CD4-positive, alpha-beta memory T cell (primary cell): ENCODE measurements around the gene TRIP11. TPM values are rescaled to one million over a fixed set of nuclear protein-coding genes. Genes with fewer than 3 reads are reported as not detected.
"Not testable (repeated sequence)": the region's sequence is repeated elsewhere in the genome, so short reads cannot be mapped to it uniquely, and the experiment has no call there.

Source experiments
- CTCF ChIA-PET: fragments of 350-600 bp; sonication (Branson Sonifier 250); formaldehyde crosslinking; loops from one replicate; lab custom pipeline; 2021; ENCODE audit warnings: inconsistent platforms; ENCODE audit not compliant: partially characterized antibody; lab: Charles Lee
- POLR2A ChIA-PET: fragments of 350-600 bp; sonication (Branson Sonifier 250); formaldehyde crosslinking; loops from one replicate; lab custom pipeline; 2021; ENCODE audit not compliant: partially characterized antibody; lab: Charles Lee
- DNase-seq, 5 donors: peaks; one replicate each; pipeline versions ENCODE4 v3.0.0 to v3.0.0-alpha.2; 2020 to 2022; ENCODE audit warnings: mixed read lengths in 1 of 5
- H3K27ac ChIP-seq: one replicate; pipeline ENCODE4 v1.7.0; 2013; ENCODE audit warnings: low read depth, low read length
- H3K27me3 ChIP-seq: 2 replicates; pipeline ENCODE4 v1.7.0; 2013; ENCODE audit warnings: mild to moderate bottlenecking, low read length, moderate library complexity; ENCODE audit not compliant: insufficient read depth
- H3K36me3 ChIP-seq: 2 replicates; pipeline ENCODE4 v1.7.0; 2013; ENCODE audit warnings: mild to moderate bottlenecking, low read length, moderate library complexity; ENCODE audit not compliant: insufficient read depth
- H3K4me1 ChIP-seq: 2 replicates; pipeline ENCODE4 v1.7.0; 2013; ENCODE audit warnings: mild to moderate bottlenecking, low read length, moderate library complexity; ENCODE audit not compliant: insufficient read depth
- H3K4me3 ChIP-seq, 2 donors: one replicate each; pipeline ENCODE4 v1.7.0; 2013; ENCODE audit warnings: low read length in 2 of 2, mild to moderate bottlenecking in 1 of 2
- H3K9me3 ChIP-seq, 2 donors: one replicate each; pipeline ENCODE4 v1.7.0; 2013; ENCODE audit warnings: low read length in 2 of 2, control low read depth in 1 of 2; ENCODE audit not compliant: control insufficient read depth in 1 of 2
- H3K27ac Mint-ChIP-seq, 7 donors: one replicate each; pipeline ENCODE4 v1.8.0; 2020 to 2021; ENCODE audit warnings: mixed read lengths in 7 of 7, mild to moderate bottlenecking in 6 of 7, inconsistent platforms in 3 of 7, moderate library complexity in 3 of 7
- H3K27me3 Mint-ChIP-seq, 2 donors: one replicate each; pipeline ENCODE4 v1.8.0; 2020 to 2021; ENCODE audit warnings: mixed read lengths in 2 of 2
- H3K36me3 Mint-ChIP-seq, 2 donors: one replicate each; pipeline ENCODE4 v1.8.0; 2020 to 2021; ENCODE audit warnings: mixed read lengths in 2 of 2, inconsistent platforms in 1 of 2, mild to moderate bottlenecking in 1 of 2
- H3K4me1 Mint-ChIP-seq, 4 donors: one replicate each; pipeline ENCODE4 v1.8.0; 2020 to 2021; ENCODE audit warnings: mixed read lengths in 4 of 4, mild to moderate bottlenecking in 1 of 4
- H3K4me3 Mint-ChIP-seq, 8 donors: one replicate each; pipeline ENCODE4 v1.8.0; 2020 to 2021; ENCODE audit warnings: mixed read lengths in 8 of 8, mild to moderate bottlenecking in 7 of 8, moderate library complexity in 6 of 8, inconsistent platforms in 3 of 8
- H3K9me3 Mint-ChIP-seq, 8 donors: one replicate each; pipeline ENCODE4 v1.8.0; 2020 to 2021; ENCODE audit warnings: mixed read lengths in 8 of 8, mild to moderate bottlenecking in 5 of 8, inconsistent platforms in 3 of 8, moderate library complexity in 1 of 8
- intact Hi-C: fragments of 100-400 bp; cut with micrococcal nuclease; formaldehyde crosslinking; loops from one replicate; pipeline ENCODE4 v1.15.1; 2023
- polyA plus RNA-seq, 2 donors: library from polyadenylated mRNA; unstranded; fragments of 300-500 nt; fragmentation: Illumina TruSeq; gene quantifications; one replicate each; pipeline ENCODE4 v1.2.3, GENCODE V29; 2021
- total RNA-seq, 2 experiments: library from RNA; stranded (reverse); gene quantifications; one replicate each; pipeline ENCODE4 v1.2.3, GENCODE V29; 2021

The TRIP11 gene
- 10 to 100 TPM; 68.0 to 68.7 TPM for total RNA-seq
- polyA plus RNA-seq, result 10 to 100 TPM; 24.6 to 77.2 TPM

DNA sequence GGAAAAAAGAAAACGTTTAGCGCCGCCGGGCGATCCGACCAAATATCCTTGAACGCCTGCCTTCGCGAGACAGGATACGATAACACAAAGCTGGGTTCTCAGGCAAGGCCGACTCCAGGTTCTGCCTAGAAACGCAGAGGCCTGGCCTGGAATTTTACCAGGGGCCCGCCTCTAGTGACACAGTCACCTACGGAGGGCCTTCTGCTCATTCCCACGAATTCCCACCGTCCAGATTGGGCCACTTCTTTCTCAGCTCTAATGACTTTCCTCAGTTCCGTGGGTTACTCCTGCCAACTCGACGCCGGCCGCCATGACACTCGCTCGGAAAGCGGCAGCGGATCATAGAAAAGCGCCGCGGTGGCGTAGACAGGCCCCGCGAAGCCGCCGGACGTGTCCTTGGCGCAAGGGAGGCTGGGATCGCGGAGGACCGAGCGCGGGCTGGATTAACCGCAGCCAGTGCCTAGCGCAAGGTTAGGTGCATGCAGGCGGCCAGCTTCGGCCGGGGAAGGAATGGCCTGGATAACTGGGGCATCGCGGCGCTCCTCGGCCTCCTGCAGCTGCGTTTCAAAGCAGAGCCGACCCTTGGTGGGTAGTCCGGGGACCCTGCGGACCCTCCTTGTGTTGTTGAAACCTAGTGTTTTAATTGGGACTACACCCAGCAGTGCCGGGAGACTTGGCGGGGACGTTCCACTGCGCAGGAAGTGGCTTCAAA, at the start of gene TRIP11:
Gene TRIP11, minus strand, starts transcription at position 341 of the 712 bp plus-strand sequence. CDS start 374 bp downstream, outside the sequence.
- ChIA-PET POLR2A (interaction anchor here (0.5 to 3.4 kb wide), 28 partner anchors 10 to 1656 kb away, joined by 3 to 56 read pairs (median 4); partner anchors contain the start of genes ATXN3, CPSF2, GOLGA5 and LYSET), CTCF (interaction anchor here (0.8 to 2.2 kb wide), 7 partner anchors 16 to 83 kb away, joined by 3 to 19 read pairs (median 5); partner anchors contain the start of genes ATXN3, CPSF2 and NDUFB1)
- H3K27ac ChIP-seq, result peak within 1 kb of the TSS; percentile 89
- no peaks in the 10 kb centered on the region for H3K9me3 ChIP-seq
- H3K27me3 ChIP-seq, result no peaks in the 10 kb centered on the region
- H3K4me3 ChIP-seq, result peak within 1 kb of the TSS; percentile 51 to 71
- Mint-ChIP-seq H3K4me1 (peaks cover 31 to 59% (median 43%) of the 10 kb centered on the region in 4 donors), H3K36me3 (peaks cover 5 to 22% of the 10 kb centered on the region in 2 donors), H3K27ac (peak within 1 kb of the TSS; percentile 97 to 99 (median 99)), H3K4me3 (peak within 1 kb of the TSS; percentile 93 to 100 (median 96)), H3K9me3 (no peaks in the 10 kb centered on the region), H3K27me3 (no peaks in the 10 kb centered on the region)
- DNase-seq, result peak; percentile 94 to 97 (median 95)
- no peaks in the 10 kb centered on the region for H3K36me3 ChIP-seq
- intact Hi-C loops, result loop anchor here (1.0 to 5.0 kb wide), 3 partner anchors 66 to 1213 kb away; partner anchors contain the start of genes ATXN3 and PPP4R3A
- H3K4me1 ChIP-seq, result peaks cover 43% of the 10 kb centered on the region

DNA sequence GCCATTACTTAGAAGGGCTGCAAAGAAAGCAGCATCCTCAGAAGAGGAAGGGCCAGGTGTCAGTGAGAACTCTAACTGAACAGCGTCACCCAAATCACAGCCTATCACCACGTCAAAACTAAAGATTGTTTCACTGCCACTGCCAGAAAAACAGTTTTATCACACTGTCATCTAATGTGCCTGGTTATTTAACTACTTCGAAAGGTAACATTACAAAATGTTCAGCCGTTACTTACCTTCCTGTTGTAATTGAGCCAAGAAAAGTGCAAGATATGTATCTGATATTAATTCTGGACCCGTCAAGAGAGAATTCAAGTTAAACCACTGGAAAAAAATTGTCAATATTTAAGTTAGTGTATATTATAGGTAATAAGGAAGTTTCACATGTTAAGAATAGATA, 48.6 kb upstream of the TRIP11 start:
- Histone ChIP-seq H3K4me3 (no peak overlapping the region), H3K27me3 (no peaks in the 10 kb centered on the region), H3K4me1 (no peaks in the 10 kb centered on the region), H3K36me3 (peaks cover 7% of the 10 kb centered on the region), H3K9me3 (no peaks in the 10 kb centered on the region), H3K27ac (no peak overlapping the region)
- no peak overlapping the region for H3K4me3 Mint-ChIP-seq
- no peak overlapping the region for H3K27ac Mint-ChIP-seq
- H3K27me3 Mint-ChIP-seq, result no peaks in the 10 kb centered on the region
- ChIA-PET POLR2A (no interaction called here), CTCF (no interaction called here)
- H3K36me3 Mint-ChIP-seq, result peaks cover 40 to 44% of the 10 kb centered on the region in 2 donors
- H3K9me3 Mint-ChIP-seq, result no peaks in the 10 kb centered on the region
- intact Hi-C loops, result no loop called here
- DNase-seq, result no peak
- H3K4me1 Mint-ChIP-seq, result peaks cover 0 to 2% (median 1%) of the 10 kb centered on the region in 4 donors

DNA sequence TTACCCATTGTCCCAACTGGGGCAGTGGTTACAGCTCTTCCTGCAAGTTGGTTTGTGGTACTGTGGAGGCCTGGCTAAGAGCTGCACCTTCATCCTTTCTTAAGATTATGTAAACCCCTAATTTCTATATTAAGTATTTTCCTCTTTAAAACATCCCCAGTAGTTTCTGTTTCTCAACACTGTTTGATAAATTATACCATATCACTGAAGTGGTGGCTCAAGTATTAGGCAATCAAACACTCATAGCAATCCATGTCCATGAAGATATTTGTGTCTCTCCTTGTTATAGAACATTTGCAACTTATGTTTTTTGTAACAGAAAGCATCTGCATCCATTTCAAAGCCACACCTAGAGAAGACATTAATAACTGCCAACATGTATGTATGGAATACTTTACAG, 34.7 kb upstream of the TRIP11 start:
- peaks cover 30 to 39% of the 10 kb centered on the region in 2 donors for H3K36me3 Mint-ChIP-seq
- Histone ChIP-seq H3K36me3 (peaks cover 11% of the 10 kb centered on the region), H3K27me3 (no peaks in the 10 kb centered on the region), H3K27ac (no peak overlapping the region), H3K4me3 (no peak overlapping the region), H3K4me1 (no peaks in the 10 kb centered on the region), H3K9me3 (no peaks in the 10 kb centered on the region)
- H3K27me3 Mint-ChIP-seq, result no peaks in the 10 kb centered on the region
- H3K27ac Mint-ChIP-seq, result peak overlapping the region in 1 of 7 donors; percentile 48
- intact Hi-C loops, result no loop called here
- CTCF ChIA-PET, result no interaction called here
- H3K4me1 Mint-ChIP-seq, result no peaks in the 10 kb centered on the region
- POLR2A ChIA-PET, result no interaction called here
- no peak overlapping the region for H3K4me3 Mint-ChIP-seq
- no peaks in the 10 kb centered on the region for H3K9me3 Mint-ChIP-seq
- DNase-seq, result no peak

DNA sequence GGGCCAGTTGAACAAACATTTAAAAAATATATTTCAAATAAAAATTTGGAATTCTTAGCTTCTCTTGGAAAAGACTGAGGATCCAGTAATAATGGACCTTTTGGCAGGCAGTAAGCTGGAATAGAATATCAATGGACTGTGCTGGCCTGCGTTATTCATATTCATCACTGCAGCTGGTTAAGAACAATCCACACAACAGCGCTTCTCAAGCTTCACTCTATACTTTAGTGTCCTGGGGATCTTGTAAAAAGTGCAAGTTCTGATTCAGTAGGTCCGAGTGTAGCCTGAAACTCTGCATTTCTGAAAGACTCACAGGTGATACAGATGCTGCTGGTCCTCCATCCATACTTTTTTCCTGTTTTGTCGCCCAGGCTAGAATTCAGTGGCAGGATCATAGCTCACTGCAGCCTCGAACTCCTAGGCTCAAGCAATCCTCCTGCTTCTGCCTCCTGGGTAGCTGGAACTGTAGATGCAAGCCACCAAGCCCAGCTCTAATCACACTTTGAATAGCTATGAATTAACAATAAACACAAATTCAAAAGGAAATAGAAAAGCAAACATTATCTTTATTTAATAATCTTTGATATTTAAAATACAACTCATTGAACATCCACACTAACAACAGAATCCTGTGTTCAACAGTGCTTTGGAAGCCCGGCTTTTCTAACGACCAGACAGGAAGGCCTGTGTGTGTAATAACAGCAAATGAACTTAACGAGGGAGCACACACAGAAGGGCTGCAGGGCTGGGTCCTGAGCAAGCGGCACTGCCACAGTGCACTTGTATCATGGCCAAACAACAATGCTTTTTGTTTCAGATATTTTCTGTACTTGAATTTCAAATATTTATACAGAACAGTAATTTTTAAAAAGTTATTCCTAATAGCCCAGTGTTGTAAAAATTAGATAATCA, 18.4 kb upstream of the TRIP11 start:
- Mint-ChIP-seq H3K36me3 (peaks cover 0 to 5% of the 10 kb centered on the region in 2 donors), H3K4me1 (no peaks in the 10 kb centered on the region), H3K27me3 (no peaks in the 10 kb centered on the region), H3K4me3 (no peak overlapping the region), H3K9me3 (no peaks in the 10 kb centered on the region), H3K27ac (peak overlapping the region in 1 of 7 donors; percentile 17)
- DNase-seq, result no peak
- H3K4me3 ChIP-seq, result no peak overlapping the region
- H3K36me3 ChIP-seq, result peaks cover 6% of the 10 kb centered on the region
- intact Hi-C loops, result no loop called here
- POLR2A ChIA-PET, result interaction anchor here (0.5 kb wide), 1 partner anchor 44 kb away, joined by 3 read pairs; no protein-coding TSS in a partner anchor
- CTCF ChIA-PET, result interaction anchor here (1.8 kb wide), 1 partner anchor 49 kb away, joined by 7 read pairs; the partner anchor contains the start of gene ATXN3
- H3K27ac ChIP-seq, result no peak overlapping the region
- H3K4me1 ChIP-seq, result no peaks in the 10 kb centered on the region
- no peaks in the 10 kb centered on the region for H3K9me3 ChIP-seq
- H3K27me3 ChIP-seq, result no peaks in the 10 kb centered on the region

DNA sequence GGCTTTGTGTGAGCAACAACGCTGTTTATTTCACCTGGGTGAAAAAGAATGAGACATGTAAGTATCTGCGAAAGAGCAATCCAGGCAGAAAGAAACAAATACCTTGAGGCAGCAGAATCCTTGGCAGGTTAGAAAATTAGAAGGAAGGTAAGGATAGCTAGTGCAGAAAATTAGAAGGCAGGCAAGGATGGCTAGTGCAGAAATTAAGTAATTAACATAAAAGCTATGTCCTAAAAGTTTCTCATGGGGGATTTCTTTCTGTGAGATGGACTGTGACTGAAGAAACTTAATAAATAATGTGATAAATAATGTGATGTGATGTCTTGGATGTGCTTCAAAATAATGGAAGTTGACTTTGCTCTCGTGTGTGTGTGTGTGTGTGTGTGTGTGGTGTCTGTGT, 9.9 kb upstream of the TRIP11 start:
- H3K9me3 Mint-ChIP-seq, result peaks cover 0 to 19% (median 5%) of the 10 kb centered on the region in 8 donors
- no peak overlapping the region for H3K4me3 Mint-ChIP-seq
- ChIA-PET POLR2A (interaction anchor here (0.8 kb wide), 1 partner anchor 10 kb away, joined by 5 read pairs; the partner anchor contains the start of gene TRIP11), CTCF (no interaction called here)
- peaks cover 0 to 6% (median 4%) of the 10 kb centered on the region in 4 donors for H3K4me1 Mint-ChIP-seq
- intact Hi-C loops, result no loop called here
- H3K27ac ChIP-seq, result no peak overlapping the region
- no peaks in the 10 kb centered on the region for H3K36me3 ChIP-seq
- peak overlapping the region in 1 of 7 donors; percentile 29 for H3K27ac Mint-ChIP-seq
- H3K27me3 ChIP-seq, result no peaks in the 10 kb centered on the region
- H3K4me1 ChIP-seq, result no peaks in the 10 kb centered on the region
- no peak for DNase-seq
- no peaks in the 10 kb centered on the region for H3K27me3 Mint-ChIP-seq
- no peaks in the 10 kb centered on the region for H3K9me3 ChIP-seq
- H3K4me3 ChIP-seq, result no peak overlapping the region
- H3K36me3 Mint-ChIP-seq, result peaks cover 16 to 29% of the 10 kb centered on the region in 2 donors

DNA sequence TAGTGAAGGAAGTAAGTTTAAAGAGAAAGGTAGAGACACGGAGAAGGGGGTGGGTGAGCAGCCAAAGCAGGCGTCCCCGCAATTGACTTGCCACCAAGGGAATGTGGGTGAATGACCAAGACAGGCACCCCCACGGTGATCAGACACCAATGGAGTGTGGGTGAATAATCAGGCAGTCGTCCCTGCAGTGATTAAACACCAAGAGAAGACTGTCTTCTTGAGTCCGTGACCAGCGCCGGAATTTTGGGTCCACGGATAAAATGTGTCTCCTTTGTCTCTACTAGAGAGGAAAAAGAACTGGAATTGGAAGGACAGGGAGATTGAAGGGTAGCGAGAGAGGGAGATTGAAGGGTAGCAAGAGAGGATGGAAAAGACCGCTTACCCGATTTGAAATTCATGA, 9.4 kb upstream of the TRIP11 start:
- Mint-ChIP-seq H3K36me3 (peaks cover 16 to 29% of the 10 kb centered on the region in 2 donors), H3K9me3 (peaks cover 0 to 19% (median 5%) of the 10 kb centered on the region in 8 donors), H3K27ac (peak overlapping the region in 2 of 7 donors; percentile 39 to 62)
- POLR2A ChIA-PET, H3K27me3 ChIP-seq, H3K36me3 ChIP-seq, CTCF ChIA-PET, H3K4me3 Mint-ChIP-seq, H3K27me3 Mint-ChIP-seq, H3K4me3 ChIP-seq, H3K4me1 ChIP-seq, H3K27ac ChIP-seq, H3K4me1 Mint-ChIP-seq, intact Hi-C loops, H3K9me3 ChIP-seq, DNase-seq: not testable (repeated sequence)
